HEK293 (cell line): ENCODE data around the gene EML1.

Source experiments
- GLIS2 ChIP-seq: fragments of 450-650 bp; formaldehyde crosslinking; IDR thresholded peaks from 2 replicates; pipeline ENCODE4 v1.5.1; 2016; ENCODE audit warnings: missing biosample characterization, missing genetic modification characterization
- INSM2 ChIP-seq: fragments of 450-650 bp; formaldehyde crosslinking; IDR thresholded peaks from 2 replicates; pipeline ENCODE4 v1.5.1; 2016; ENCODE audit warnings: missing biosample characterization, missing genetic modification characterization
- PRDM6 ChIP-seq: fragments of 450-650 bp; formaldehyde crosslinking; IDR thresholded peaks from 2 replicates; pipeline ENCODE4 v1.5.1; 2017; ENCODE audit warnings: missing biosample characterization, missing genetic modification characterization
- WT1 ChIP-seq: fragments of 450-650 bp; formaldehyde crosslinking; IDR thresholded peaks from 2 replicates; pipeline ENCODE4 v1.5.1; 2016; ENCODE audit warnings: missing biosample characterization, missing genetic modification characterization
- ZBTB1 ChIP-seq: fragments of 450-650 bp; formaldehyde crosslinking; IDR thresholded peaks from 2 replicates; pipeline ENCODE4 v1.5.1; 2016; ENCODE audit warnings: missing biosample characterization, missing genetic modification characterization
- ZBTB44 ChIP-seq: fragments of 450-650 bp; IDR thresholded peaks from 2 replicates; pipeline ENCODE4 v1.5.1; 2018; ENCODE audit warnings: missing biosample characterization, mild to moderate bottlenecking, missing genetic modification characterization
- ZFP69B ChIP-seq: fragments of 450-650 bp; formaldehyde crosslinking; IDR thresholded peaks from 2 replicates; pipeline ENCODE4 v1.5.1; 2016; ENCODE audit warnings: missing biosample characterization, missing genetic modification characterization
- ZNF19 ChIP-seq: fragments of 450-650 bp; formaldehyde crosslinking; IDR thresholded peaks from 2 replicates; pipeline ENCODE4; 2016; ENCODE audit warnings: missing biosample characterization, missing genetic modification characterization, low read depth
- ZNF248 ChIP-seq: fragments of 450-650 bp; formaldehyde crosslinking; IDR thresholded peaks from 2 replicates; pipeline ENCODE4 v1.5.1; 2017; ENCODE audit warnings: missing biosample characterization, missing genetic modification characterization
- ZNF366 ChIP-seq: fragments of 450-650 bp; formaldehyde crosslinking; conservative IDR thresholded peaks from 2 replicates; pipeline ENCODE4 v1.5.1; 2016; ENCODE audit warnings: missing biosample characterization, missing genetic modification characterization
- ZNF391 ChIP-seq: fragments of 450-650 bp; formaldehyde crosslinking; IDR thresholded peaks from 2 replicates; pipeline ENCODE4 v1.5.1; 2016; ENCODE audit warnings: low read depth, missing biosample characterization, missing genetic modification characterization, borderline replicate concordance
- ZNF449 ChIP-seq: fragments of 450-650 bp; formaldehyde crosslinking; IDR thresholded peaks from 2 replicates; pipeline ENCODE4 v1.5.1; 2017; ENCODE audit warnings: missing biosample characterization, mild to moderate bottlenecking, missing genetic modification characterization, moderate library complexity
- ZNF549 ChIP-seq: fragments of 450-650 bp; IDR thresholded peaks from 2 replicates; pipeline ENCODE4 v1.5.1; 2018; ENCODE audit warnings: missing biosample characterization, missing genetic modification characterization, mild to moderate bottlenecking, inconsistent platforms, moderate library complexity
- ZNF623 ChIP-seq: fragments of 450-650 bp; formaldehyde crosslinking; IDR thresholded peaks from 2 replicates; pipeline ENCODE4 v1.5.1; 2016; ENCODE audit warnings: missing biosample characterization, missing genetic modification characterization
- ZNF701 ChIP-seq: fragments of 450-650 bp; formaldehyde crosslinking; IDR thresholded peaks from 2 replicates; pipeline ENCODE4 v1.5.1; 2016; ENCODE audit warnings: missing biosample characterization, missing genetic modification characterization
- ZNF843 ChIP-seq: fragments of 450-650 bp; formaldehyde crosslinking; IDR thresholded peaks from 2 replicates; pipeline ENCODE4 v1.5.1; 2016; ENCODE audit warnings: missing biosample characterization, missing genetic modification characterization
- TF ChIP-seq, protein P1 (sequence below): fragments of 450-650 bp; formaldehyde crosslinking; IDR thresholded peaks from 2 replicates; pipeline ENCODE4 v1.5.1; 2016; ENCODE audit warnings: missing biosample characterization, missing genetic modification characterization
- TF ChIP-seq, protein P2 (sequence below): fragments of 450-650 bp; formaldehyde crosslinking; IDR thresholded peaks from 2 replicates; pipeline ENCODE4 v1.5.0; 2017; ENCODE audit warnings: missing biosample characterization, missing genetic modification characterization, borderline replicate concordance
- TF ChIP-seq, protein P3 (sequence below): fragments of 450-650 bp; formaldehyde crosslinking; IDR thresholded peaks from 2 replicates; pipeline ENCODE4 v1.5.1; 2016; ENCODE audit warnings: missing biosample characterization, missing genetic modification characterization
- TF ChIP-seq, protein P4 (sequence below): fragments of 450-650 bp; formaldehyde crosslinking; optimal IDR thresholded peaks from 2 replicates; pipeline ENCODE3; 2016; ENCODE audit warnings: missing biosample characterization, mild to moderate bottlenecking, missing genetic modification characterization
- TF ChIP-seq, protein P5 (sequence below): fragments of 450-650 bp; formaldehyde crosslinking; IDR thresholded peaks from 2 replicates; pipeline ENCODE4 v1.5.1; 2016; ENCODE audit warnings: missing biosample characterization, missing genetic modification characterization

Gene EML1

GRCh38 chr14:99879401-99880295 lies 86.4 kb downstream of the EML1 start (continued):
- TF ChIP-seq ZBTB44 (tag by site-specific recombination) = no peak
- no peak for TF ChIP-seq GLIS2 (tag by site-specific recombination)
- TF ChIP-seq ZNF623 (tag by site-specific recombination) = no peak
- TF ChIP-seq ZNF843 (tag by site-specific recombination) = peak; percentile 68
- peak; percentile 79 for TF ChIP-seq ZNF366 (tag by site-specific recombination)
- TF ChIP-seq, protein P1, sequence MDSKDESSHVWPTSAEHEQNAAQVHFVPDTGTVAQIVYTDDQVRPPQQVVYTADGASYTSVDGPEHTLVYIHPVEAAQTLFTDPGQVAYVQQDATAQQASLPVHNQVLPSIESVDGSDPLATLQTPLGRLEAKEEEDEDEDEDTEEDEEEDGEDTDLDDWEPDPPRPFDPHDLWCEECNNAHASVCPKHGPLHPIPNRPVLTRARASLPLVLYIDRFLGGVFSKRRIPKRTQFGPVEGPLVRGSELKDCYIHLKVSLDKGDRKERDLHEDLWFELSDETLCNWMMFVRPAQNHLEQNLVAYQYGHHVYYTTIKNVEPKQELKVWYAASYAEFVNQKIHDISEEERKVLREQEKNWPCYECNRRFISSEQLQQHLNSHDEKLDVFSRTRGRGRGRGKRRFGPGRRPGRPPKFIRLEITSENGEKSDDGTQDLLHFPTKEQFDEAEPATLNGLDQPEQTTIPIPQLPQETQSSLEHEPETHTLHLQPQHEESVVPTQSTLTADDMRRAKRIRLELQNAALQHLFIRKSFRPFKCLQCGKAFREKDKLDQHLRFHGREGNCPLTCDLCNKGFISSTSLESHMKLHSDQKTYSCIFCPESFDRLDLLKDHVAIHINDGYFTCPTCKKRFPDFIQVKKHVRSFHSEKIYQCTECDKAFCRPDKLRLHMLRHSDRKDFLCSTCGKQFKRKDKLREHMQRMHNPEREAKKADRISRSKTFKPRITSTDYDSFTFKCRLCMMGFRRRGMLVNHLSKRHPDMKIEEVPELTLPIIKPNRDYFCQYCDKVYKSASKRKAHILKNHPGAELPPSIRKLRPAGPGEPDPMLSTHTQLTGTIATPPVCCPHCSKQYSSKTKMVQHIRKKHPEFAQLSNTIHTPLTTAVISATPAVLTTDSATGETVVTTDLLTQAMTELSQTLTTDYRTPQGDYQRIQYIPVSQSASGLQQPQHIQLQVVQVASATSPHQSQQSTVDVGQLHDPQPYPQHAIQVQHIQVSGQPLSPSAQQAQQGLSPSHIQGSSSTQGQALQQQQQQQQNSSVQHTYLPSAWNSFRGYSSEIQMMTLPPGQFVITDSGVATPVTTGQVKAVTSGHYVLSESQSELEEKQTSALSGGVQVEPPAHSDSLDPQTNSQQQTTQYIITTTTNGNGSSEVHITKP (tag by site-specific recombination) = 0 out of 2 replicates have a peak, but pooled peaks have one; percentile 12
- TF ChIP-seq ZNF549 = no peak
- TF ChIP-seq ZFP69B (tag by site-specific recombination) = no peak
- TF ChIP-seq WT1 (tag by site-specific recombination) = no peak
- TF ChIP-seq ZNF19 (tag by site-specific recombination) = no peak
- TF ChIP-seq, protein P2, sequence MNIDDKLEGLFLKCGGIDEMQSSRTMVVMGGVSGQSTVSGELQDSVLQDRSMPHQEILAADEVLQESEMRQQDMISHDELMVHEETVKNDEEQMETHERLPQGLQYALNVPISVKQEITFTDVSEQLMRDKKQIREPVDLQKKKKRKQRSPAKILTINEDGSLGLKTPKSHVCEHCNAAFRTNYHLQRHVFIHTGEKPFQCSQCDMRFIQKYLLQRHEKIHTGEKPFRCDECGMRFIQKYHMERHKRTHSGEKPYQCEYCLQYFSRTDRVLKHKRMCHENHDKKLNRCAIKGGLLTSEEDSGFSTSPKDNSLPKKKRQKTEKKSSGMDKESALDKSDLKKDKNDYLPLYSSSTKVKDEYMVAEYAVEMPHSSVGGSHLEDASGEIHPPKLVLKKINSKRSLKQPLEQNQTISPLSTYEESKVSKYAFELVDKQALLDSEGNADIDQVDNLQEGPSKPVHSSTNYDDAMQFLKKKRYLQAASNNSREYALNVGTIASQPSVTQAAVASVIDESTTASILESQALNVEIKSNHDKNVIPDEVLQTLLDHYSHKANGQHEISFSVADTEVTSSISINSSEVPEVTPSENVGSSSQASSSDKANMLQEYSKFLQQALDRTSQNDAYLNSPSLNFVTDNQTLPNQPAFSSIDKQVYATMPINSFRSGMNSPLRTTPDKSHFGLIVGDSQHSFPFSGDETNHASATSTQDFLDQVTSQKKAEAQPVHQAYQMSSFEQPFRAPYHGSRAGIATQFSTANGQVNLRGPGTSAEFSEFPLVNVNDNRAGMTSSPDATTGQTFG (tag by site-specific recombination) = no peak
- TF ChIP-seq ZNF701 (tag by site-specific recombination) = no peak
- TF ChIP-seq ZBTB1 = no peak
- TF ChIP-seq ZNF248 (tag by site-specific recombination) = no peak
- TF ChIP-seq, protein P3, sequence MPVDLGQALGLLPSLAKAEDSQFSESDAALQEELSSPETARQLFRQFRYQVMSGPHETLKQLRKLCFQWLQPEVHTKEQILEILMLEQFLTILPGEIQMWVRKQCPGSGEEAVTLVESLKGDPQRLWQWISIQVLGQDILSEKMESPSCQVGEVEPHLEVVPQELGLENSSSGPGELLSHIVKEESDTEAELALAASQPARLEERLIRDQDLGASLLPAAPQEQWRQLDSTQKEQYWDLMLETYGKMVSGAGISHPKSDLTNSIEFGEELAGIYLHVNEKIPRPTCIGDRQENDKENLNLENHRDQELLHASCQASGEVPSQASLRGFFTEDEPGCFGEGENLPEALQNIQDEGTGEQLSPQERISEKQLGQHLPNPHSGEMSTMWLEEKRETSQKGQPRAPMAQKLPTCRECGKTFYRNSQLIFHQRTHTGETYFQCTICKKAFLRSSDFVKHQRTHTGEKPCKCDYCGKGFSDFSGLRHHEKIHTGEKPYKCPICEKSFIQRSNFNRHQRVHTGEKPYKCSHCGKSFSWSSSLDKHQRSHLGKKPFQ (tag by site-specific recombination) = peak; percentile 90
- peak; percentile 93 for TF ChIP-seq PRDM6 (tag by site-specific recombination)
- TF ChIP-seq, protein P4, sequence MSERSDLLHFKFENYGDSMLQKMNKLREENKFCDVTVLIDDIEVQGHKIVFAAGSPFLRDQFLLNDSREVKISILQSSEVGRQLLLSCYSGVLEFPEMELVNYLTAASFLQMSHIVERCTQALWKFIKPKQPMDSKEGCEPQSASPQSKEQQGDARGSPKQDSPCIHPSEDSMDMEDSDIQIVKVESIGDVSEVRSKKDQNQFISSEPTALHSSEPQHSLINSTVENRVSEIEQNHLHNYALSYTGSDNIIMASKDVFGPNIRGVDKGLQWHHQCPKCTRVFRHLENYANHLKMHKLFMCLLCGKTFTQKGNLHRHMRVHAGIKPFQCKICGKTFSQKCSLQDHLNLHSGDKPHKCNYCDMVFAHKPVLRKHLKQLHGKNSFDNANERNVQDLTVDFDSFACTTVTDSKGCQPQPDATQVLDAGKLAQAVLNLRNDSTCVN (tag by site-specific recombination) = no peak
- 0 out of 2 replicates have a peak, but pooled peaks have one; percentile 16 for TF ChIP-seq ZNF391 (tag by site-specific recombination)
- TF ChIP-seq, protein P5, sequence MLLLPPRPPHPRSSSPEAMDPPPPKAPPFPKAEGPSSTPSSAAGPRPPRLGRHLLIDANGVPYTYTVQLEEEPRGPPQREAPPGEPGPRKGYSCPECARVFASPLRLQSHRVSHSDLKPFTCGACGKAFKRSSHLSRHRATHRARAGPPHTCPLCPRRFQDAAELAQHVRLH (tag by site-specific recombination) = peak; percentile 41; the same call in 1 of the 2 replicates
- TF ChIP-seq INSM2 (tag by site-specific recombination) = peak; percentile 55; the same call in 1 of the 2 replicates
- no peak for TF ChIP-seq ZNF449 (tag by site-specific recombination)
